ENCODE data around the gene GGACT.

GGACT gene

GRCh38 chr13:100523411-100523810, 65.2 kb downstream of the GGACT start:
- no peak for DNase-seq
- Histone ChIP-seq H3K36me3 (no peaks in the 10 kb centered on the region), H3K27me3 (no peaks in the 10 kb centered on the region), H3K9me3 (no peaks in the 10 kb centered on the region), H3K4me1 (no peaks in the 10 kb centered on the region), H3K4me3 (ENCODE audit: low read depth, low read length) (no peak overlapping the region)
- TF ChIP-seq CTCF (IDR thresholded peaks at IDR 0.05; ENCODE audit: low read depth, low read length), result no peak

- no peak for TF ChIP-seq CTCF (IDR thresholded peaks at IDR 0.05; ENCODE audit: low read depth, low read length)
- Histone ChIP-seq H3K4me3 (ENCODE audit: low read depth, low read length) (no peak overlapping the region), H3K4me1 (no peaks in the 10 kb centered on the region)
Measured at GRCh38 chr13:100522618-100523309, 65.8 kb downstream of the GGACT start.

GRCh38 chr13:100521851-100522617, 66.6 kb downstream of the GGACT start:
- no peaks in the 10 kb centered on the region for H3K27me3 ChIP-seq
- no peak for TF ChIP-seq CTCF (IDR thresholded peaks at IDR 0.05; ENCODE audit: low read depth, low read length)
- no peak for DNase-seq
- no peak overlapping the region for H3K4me3 ChIP-seq (ENCODE audit: low read depth, low read length)
- H3K36me3 ChIP-seq, result no peaks in the 10 kb centered on the region
- no peaks in the 10 kb centered on the region for H3K9me3 ChIP-seq
- no peaks in the 10 kb centered on the region for H3K4me1 ChIP-seq

More at GRCh38 chr13:100522618-100523309, 65.8 kb downstream of the GGACT start:
- H3K36me3 ChIP-seq, result no peaks in the 10 kb centered on the region
- DNase-seq, result no peak
- H3K27me3 ChIP-seq, result no peaks in the 10 kb centered on the region
- no peaks in the 10 kb centered on the region for H3K9me3 ChIP-seq

GRCh38 chr13:100520936-100521850, 67.4 kb downstream of the GGACT start:
- Histone ChIP-seq H3K9me3 (no peaks in the 10 kb centered on the region), H3K27me3 (no peaks in the 10 kb centered on the region), H3K36me3 (no peaks in the 10 kb centered on the region), H3K4me1 (no peaks in the 10 kb centered on the region), H3K4me3 (ENCODE audit: low read depth, low read length) (no peak overlapping the region)
- TF ChIP-seq CTCF (IDR thresholded peaks at IDR 0.05; ENCODE audit: low read depth, low read length), result no peak
- no peak for DNase-seq

- no peaks in the 10 kb centered on the region for H3K4me1 ChIP-seq
- no peak for DNase-seq
- no peak for TF ChIP-seq CTCF (IDR thresholded peaks at IDR 0.05; ENCODE audit: low read depth, low read length)
- H3K27me3 ChIP-seq, result no peaks in the 10 kb centered on the region
- no peaks in the 10 kb centered on the region for H3K9me3 ChIP-seq
- H3K4me3 ChIP-seq (ENCODE audit: low read depth, low read length), result no peak overlapping the region
- H3K36me3 ChIP-seq, result no peaks in the 10 kb centered on the region
Measured at GRCh38 chr13:100519626-100520025, 69.0 kb downstream of the GGACT start.
